IPS DF 4.7 (cell line): ENCODE measurements around the gene STOX2.
A peak's percentile ranks its signal among the peaks of the same experiment; 100 is the strongest.

Source experiments
- DNase-seq: peaks from one replicate; pipeline ENCODE4 v3.0.0-alpha.2; 2013; ENCODE audit warnings: low spot score; ENCODE audit errors: extremely low read depth

The STOX2 gene

GRCh38 chr4:183986291-183986970 is 81.3 kb downstream of the STOX2 start:
- DNase-seq: no peak

GRCh38 chr4:183986971-183987946 is 82.2 kb downstream of the STOX2 start:
- DNase-seq: no peak

GRCh38 chr4:183987987-183988392 is 82.9 kb downstream of the STOX2 start:
- peak; percentile 38 for DNase-seq

GRCh38 chr4:183988874-183989273 is 83.8 kb downstream of the STOX2 start:
- no peak for DNase-seq

- DNase-seq: no peak
Observed at GRCh38 chr4:183989461-183989860, 84.4 kb downstream of the STOX2 start.

GRCh38 chr4:183989931-183990330 is 84.8 kb downstream of the STOX2 start:
- no peak for DNase-seq

- DNase-seq: no peak
Observed at GRCh38 chr4:183993676-183994075, 88.6 kb downstream of the STOX2 start.

GRCh38 chr4:183995570-183995969 is 90.5 kb downstream of the STOX2 start:
- DNase-seq: no peak

GRCh38 chr4:183996868-183997267 is 91.8 kb downstream of the STOX2 start:
- no peak for DNase-seq

GRCh38 chr4:183999435-183999834 is 94.3 kb downstream of the STOX2 start:
- DNase-seq: no peak

GRCh38 chr4:184000457-184001396 is 95.6 kb downstream of the STOX2 start:
- no peak for DNase-seq

- DNase-seq: no peak
Observed at GRCh38 chr4:184003433-184003832, 98.3 kb downstream of the STOX2 start.

GRCh38 chr4:184007891-184008290 is 102.8 kb downstream of the STOX2 start:
- no peak for DNase-seq

- no peak for DNase-seq
Observed at GRCh38 chr4:184010696-184011095, 105.6 kb downstream of the STOX2 start.

- DNase-seq: no peak
Observed at GRCh38 chr4:184011826-184012380, 106.8 kb downstream of the STOX2 start.

GRCh38 chr4:184012937-184013336 is 107.8 kb downstream of the STOX2 start:
- DNase-seq: no peak

- no peak for DNase-seq
Observed at GRCh38 chr4:184014301-184014700, 109.2 kb downstream of the STOX2 start.

GRCh38 chr4:184016759-184017668 is 111.9 kb downstream of the STOX2 start:
- DNase-seq: no peak

- DNase-seq: no peak
Observed at GRCh38 chr4:184019076-184019475, 114.0 kb downstream of the STOX2 start.
